HG03139 (cell line): ENCODE results near the gene ARID1B.

Experiments
- ATAC-seq: cut with Tn5 transposase; IDR thresholded peaks from one replicate; pipeline ENCODE4 v1.9.1; 2021; ENCODE audit not compliant: unreplicated experiment

Gene ARID1B

DNA sequence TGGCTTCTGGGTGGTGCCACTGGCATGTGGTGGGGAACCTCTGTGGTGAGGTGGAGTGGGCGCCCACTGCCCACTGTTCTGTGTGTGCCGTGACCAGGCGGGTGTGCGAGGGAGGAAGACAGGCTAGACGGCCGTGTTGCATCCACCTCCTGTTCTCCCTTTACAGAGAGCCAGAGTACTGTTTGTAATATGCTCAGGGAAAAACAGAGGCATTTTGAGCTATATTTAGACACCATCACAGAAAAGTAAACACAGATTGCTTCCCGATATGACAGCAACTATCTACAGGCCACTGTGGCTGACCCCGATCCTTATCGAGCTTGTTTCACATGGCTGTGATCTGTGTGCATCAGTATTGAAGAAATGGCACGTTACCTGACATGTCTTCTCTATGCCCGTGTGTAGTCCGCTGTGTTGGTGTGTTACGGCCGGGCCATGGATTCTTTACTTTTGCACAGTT lies 45.6 kb downstream of the ARID1B start:
- no peak for ATAC-seq

DNA sequence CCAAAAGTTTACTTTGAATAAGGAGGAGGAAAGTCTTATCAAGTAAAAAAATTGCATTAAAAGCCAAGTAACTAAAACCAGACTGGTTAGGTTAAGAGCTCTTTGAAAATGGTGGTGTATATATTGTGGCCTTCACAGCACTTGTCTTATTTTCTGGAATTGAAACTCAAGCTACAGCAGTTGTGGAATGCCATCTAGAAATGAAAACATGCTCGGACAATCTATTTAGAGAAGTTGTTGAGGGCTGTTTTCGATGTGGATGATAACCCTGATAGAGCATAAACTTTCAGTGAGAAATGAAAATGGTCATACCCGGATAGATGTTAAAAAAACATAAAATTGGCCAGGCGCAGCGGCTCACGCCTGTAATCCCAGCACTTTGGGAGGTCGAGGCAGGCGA lies 47.0 kb downstream of the ARID1B start:
- ATAC-seq = no peak

DNA sequence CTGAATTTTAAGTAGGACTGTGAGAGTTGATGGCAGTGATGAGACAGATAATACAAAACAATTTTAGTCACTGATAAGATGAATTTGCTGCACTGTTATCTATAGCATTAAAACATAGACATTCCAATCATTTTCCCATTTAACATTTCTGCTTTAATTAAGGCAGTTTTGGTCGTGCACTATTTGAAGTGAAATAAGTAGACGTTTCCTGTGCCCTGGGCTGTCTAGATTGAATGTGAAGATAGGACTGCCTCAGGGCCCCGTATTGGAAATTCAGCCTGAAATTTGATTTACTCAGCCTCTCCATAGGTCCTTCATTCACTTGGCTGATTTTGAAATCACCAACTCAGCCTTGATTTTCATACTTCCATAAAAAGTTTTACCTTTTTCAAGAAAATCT lies 48.3 kb downstream of the ARID1B start:
- ATAC-seq = no peak

DNA sequence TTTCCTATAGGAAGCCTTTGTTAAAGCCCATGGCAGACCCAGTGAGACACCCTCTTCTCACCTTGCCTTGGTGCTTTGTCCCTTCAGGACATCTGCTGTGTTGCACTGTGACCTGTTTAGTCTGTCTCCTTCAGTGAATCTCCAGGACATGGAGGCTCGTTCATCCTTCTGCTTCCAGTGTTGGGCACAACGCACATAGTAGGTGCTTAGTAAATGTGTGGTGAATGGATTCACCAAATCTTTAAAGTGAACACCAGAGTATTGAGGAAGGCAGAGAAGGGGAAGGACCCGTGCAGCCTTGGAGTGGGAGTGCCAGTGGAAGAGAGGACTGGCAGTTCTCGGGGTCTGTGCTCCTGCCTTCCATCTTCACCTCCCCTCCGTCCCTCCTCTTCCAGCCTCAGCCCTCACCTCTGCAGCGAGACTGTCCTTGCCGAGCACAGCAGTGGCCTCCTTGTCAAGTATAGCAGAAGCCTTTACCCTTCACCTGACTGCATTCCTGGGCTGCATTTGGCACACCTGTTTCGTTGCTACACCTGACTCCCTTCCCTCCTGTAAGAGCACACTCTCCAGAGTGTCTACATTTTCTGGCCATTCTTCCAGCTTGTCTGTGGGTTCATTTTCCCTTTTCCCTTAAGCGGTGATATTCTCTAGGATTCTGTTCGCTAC lies 49.2 kb downstream of the ARID1B start:
- no peak for ATAC-seq

DNA sequence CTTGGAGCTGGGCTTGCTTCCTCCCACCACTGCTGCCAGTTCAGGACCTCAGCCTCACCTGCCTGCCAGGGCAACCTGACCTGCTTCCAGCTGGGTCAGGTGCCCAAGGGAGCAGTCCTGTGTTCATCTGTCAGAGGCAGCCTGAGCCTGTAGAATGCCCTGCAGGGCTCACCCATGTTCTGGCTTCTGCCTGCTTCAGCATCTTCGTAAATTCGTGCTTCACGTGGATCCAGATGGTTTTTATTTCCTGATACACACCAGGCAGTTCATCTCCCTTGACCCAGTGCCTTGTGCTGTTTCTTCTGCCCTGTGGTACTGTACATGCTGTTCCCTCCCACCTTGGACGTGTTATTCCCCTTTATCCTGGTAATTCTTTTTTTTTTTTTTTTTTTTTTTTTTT lies 50.2 kb downstream of the ARID1B start:
- ATAC-seq = no peak

DNA sequence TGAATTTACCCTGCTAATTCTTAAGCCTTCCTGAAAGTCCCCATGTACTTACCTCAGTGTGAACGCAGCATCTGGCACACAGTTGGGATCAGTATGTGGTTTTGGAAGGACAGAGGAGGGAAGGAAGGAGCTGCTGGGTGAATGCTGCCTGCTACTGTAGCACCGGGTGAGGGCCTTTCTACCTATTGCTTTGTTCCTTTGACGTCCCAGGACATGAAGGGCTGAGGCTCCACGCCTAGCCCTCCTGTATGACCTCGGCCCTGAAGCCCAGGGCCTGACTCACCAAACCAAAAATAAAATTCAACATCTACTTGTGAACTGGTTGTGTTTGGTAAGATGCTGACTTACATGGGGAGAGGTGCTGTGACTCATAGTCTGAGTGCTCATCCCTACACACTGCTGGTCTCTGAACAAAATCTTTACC lies 51.1 kb downstream of the ARID1B start:
- no peak for ATAC-seq

DNA sequence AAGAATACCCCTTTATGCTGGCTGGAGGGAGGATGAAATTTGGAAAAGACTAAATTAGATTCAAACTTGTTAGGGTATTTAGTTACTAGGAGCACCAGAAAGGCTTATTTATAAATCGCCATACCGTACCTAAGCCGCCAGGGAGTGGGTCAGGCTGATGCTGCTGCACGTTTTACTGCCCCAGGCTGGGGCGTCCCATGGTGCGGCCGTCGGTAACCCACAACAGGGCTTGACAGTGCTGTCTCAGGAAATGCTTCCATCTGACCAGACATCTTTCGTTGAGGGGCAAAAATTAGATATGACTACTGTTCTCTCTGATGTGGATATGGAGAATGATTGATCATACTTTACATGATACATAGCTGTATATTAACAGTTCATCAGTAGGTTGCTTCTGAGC lies 52.9 kb downstream of the ARID1B start:
- no peak for ATAC-seq

DNA sequence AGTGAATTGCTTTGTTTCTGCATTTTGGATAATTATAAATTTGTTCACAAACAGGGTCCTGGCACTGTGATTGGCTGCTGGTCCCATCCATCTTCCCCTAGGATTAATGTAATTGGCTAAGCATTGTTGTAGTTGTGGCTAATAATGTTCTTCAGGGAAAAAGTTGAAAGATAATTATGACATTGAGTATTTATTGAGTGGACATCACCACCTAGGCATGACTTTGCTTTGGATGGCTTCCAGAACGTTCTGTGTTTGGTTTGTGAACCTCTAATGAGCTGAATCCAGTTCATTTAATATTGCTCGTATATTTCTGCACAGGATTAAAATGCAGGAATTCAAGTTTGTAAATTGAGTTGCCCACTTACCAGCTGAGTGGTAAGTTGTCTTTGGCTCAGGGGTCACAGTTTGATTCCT lies 55.1 kb downstream of the ARID1B start:
- ATAC-seq = no peak

DNA sequence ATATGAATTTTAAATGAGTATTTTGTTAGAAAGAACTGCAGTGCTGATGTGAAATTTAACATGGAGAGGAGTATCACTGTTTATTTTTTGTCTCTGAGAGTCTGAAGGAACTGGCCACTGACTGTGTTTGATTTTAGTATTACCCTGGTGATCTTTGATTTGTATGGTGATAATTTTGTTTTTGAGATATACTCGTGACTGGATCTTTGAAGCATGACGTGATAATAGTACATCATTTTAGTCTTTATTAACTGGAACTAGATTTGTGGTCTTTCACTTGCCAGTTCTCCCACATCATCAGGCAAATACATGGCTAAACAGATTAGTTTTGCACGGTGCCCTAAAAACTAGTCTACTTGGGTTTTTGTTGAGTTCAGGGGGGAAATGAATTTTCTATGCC lies 55.5 kb downstream of the ARID1B start:
- no peak for ATAC-seq

DNA sequence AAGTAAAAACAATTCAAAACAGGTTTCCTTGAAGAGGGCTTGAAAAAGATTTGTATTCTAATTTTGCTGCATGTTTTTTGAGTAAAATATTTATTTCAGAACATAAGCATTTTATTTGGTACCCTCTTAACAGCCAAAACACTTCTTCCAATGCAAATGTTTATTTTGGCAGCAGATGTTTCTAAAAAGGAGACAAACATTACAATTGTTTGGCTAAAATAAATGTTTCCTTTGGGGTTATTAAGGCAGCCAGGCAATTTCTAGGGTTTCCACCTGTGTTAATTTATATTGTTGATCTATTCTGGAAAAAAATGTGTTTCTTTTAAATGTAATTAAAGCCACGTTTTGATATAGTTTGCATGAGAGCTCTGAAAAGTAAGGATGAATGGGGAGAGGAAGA lies 56.6 kb downstream of the ARID1B start:
- no peak for ATAC-seq

DNA sequence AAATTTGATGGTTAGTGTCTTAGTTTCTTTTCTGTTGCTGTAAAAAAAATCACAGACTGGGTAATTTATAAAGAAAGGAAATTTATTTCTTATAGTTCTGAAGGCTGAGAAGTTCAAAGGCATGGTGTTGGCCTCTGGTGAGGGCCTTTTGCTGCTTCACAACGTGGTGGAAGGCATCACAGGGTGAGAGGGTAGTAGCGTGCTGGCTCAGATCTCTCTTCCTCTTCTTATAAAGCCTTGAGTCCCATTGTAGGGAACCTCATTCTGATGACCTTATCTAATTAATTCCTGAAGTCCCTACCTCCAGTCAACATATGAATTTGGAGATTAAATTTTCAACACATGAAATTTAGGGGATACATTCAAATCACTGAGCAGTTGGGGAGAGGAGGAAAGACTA lies 62.0 kb downstream of the ARID1B start:
- ATAC-seq = no peak

DNA sequence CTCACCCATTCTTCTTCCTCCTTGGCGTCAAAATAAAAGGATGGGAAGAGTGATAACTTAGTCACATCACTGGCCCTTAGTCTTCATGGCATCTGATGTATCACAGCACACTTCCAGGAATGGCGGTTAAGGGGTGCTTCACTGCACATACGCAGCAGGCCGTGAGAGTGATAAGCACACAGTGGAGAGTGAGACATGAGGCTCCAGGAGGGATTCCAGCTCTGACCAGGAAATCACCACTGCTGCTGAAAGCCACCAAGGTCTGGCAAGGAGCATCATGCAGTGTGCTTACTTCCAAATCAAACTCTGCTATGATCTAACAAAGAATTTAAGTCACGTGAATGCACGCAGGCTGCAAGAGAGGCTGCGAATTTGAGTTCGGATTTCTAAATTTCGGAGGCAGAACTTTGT lies 62.4 kb downstream of the ARID1B start:
- no peak for ATAC-seq

DNA sequence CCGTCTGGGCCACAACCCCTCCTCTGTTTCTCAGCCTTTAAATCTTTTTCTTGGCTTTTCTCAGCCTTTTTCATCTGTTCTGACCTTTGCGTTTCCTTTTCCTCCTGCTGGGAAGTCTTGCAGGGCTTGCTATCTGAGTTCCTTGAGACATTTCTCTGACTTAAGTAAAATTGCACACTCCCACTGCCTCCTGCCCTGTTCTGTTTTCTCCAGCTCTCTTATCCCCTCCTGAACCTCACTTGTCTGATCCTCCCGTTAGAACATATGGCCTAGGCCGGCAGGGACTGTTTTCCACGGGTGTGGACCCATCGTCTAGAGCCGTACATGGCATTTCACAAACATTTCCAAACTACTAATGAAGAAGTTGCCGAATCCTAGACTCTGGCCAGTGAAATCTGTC lies 63.0 kb downstream of the ARID1B start:
- ATAC-seq = no peak

DNA sequence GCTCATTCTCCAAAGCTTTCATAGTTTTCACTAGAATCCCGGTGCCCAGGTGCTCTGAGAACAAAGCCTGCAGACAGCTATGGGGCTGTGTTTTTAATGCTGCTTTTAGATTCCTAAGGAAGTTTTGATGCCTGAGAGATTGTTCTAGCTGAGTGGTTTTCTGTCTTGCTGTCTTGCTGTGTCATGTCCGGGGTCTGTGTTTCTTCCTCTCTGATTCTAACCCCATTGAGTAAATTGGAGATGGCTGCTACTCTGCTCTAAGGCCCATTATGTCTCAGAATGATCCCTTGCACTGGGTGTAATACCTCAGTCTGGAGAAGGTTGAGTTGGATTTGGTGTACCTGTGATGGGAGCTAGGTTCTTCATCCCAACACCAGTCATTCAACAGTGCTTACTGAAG lies 63.4 kb downstream of the ARID1B start:
- ATAC-seq = no peak

DNA sequence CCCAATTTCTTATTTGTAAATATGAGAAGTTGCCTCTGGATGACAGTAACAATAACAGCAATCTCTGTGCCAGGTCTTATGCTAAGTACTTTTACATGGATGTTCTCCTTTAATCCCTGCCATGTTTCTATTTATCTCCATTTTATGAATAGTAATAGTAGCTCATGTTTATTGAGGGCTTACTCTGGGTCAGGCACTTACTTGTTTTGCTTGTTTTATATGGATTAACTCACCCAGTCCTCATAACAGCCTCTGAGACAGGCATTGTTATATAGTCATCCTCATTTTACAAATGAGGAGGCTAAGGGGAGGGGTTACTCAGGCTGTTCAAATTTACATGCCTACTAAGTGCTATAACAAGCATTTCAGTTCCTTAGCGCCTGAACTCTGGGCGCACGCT lies 64.3 kb downstream of the ARID1B start:
- no peak for ATAC-seq

DNA sequence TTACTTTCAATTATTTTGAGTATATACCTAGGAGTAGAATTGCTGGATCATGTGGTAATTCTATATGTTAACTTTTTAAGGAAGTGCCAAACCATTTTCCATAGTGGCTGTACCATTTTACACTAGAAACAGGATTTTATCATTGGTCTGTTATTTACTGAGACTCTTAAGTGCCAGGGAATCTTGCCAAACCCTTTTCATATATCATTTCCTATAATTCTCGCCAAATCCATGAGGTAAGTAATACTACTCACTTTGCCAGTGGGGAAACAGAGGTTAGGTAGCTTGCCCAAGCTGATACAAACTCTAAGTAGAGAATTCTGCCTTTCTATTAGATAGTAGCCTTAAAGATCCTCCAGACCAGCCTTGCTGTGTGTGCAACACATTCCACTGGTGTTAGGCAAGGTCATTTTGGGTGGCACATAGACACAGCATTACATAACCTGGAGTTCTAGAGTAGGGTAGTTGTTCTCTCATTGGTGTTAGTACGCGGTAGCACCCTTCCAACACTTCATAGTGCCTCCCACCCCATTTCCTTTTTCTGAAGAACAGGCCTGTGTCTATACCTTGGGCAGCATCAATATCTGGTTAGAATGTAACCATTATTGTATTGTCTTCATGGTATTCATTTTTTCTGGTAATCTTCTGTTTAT lies 65.5 kb downstream of the ARID1B start:
- no peak for ATAC-seq

DNA sequence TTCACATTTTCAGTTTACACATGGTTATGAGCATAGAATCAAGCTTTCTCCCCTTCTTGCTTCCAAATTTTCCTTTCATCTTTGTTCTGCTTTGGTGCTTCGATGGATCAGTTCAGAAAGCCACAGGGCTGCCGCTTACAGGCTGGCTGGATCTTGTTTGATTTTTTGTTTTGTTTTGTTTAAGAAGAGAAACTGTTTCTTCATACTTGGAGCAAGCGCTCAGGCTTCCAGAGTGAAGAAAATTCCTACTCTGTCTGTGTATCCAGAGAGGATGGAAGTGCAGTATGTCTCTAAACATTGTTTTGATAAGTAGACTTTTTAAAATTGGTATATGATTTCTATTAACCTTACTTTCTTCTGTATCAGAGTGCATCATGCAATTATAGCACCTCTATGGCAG lies 66.9 kb downstream of the ARID1B start:
- ATAC-seq = no peak

DNA sequence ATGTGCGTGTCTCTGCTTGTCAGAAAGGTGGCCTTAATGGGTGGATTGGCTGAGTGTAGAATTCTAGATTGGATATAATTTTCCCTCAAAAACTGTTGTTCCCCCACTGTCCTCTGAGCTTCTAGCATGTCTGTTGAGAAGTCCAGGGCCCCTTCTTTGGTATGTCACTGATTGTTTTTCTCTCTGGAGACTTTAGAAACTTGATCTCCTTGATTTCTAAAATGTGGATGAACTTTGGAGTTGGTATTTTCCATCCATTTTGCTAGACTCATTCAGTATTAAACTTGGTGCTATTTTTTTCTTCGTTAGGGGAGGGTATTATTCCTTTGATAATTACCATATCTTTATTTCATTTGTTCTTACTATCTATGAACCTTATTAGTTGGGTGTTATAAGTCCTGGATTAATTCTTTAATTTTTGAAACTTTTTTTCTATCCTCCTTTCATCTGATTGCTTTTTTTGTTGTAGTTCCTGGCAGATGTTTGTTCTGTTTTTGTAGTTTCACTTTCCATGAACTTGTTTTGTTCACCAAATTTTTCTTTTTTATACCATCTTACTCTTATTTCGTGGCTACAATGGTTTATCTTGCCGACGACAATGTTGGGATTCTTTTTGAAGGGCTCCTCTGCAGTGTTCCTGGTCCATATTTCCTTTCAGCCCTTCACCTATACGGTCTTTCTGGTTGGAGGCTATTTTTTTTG lies 68.4 kb downstream of the ARID1B start:
- no peak for ATAC-seq

DNA sequence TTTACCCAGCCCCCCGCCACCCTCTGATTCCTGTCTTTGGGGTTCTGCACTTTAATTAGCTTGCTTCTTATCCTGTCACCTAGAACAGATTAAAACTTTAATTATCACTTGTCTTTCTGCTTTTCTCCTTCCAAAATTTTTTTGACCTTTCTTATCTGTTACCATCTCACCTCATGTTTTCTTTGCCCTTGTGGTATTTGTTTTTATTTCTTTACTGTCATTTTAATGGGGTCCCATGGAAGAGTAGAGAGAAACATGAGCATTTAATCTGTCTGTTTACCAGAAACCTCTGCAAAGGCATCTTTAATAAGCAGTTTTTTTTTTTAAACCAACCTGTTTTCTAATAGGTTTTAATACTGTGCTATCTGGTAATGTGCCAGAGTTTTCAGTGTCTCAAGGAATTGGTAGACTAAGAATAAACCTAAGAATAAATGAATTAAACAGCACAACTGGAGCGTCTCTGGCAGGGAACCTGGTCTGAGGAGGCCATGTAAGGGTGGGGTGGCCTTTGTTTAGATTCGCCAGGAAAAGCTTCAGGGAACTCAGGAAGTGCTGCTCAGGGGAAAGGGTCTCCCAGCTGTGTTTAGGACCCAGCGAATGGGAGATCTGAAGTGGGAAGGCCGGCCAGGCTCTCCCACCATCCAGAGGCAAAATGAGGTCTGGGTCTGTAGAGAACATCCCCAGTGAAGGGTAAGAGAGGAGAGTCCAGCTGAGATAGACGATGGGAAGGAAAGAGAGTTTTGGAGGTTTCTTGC lies 69.8 kb downstream of the ARID1B start:
- no peak for ATAC-seq

DNA sequence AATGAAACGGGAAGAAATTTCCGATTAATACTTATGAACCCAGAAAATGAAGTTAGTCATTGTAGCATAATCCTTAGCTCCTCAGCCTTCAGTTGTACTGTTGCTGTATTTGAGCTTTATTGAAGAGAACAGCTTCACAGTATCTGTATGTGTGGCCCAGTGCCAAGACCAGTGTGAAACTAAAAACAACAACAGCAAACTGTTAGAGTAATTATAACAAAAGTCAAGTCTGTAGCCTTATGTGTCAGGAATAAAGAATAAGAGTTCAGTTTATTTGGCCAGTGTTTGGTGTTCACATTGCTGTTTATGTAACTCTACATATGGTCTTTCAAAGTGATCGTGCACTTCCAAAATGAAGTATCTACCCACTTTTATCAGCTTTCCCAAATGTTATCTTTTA lies 70.9 kb downstream of the ARID1B start:
- ATAC-seq = no peak

DNA sequence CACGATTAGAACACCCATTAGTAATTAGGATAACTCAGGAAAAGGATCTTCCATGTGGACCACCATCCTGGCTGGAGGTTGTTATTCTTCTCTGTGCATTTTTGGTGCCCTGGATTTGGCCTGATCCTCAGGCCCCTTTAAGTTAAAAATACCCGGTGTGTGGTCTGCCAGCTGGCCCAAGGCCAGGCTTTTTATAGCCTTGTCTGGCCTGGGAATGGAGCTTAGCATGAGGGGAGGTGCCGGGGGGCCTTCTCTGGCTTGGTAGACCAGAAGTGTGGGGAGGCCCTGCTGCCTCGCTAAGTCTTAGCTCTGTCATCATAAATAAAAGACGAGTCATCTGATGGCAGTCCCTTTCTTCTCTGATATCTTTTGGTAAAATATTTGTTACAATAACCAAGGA lies 71.4 kb downstream of the ARID1B start:
- ATAC-seq = no peak

DNA sequence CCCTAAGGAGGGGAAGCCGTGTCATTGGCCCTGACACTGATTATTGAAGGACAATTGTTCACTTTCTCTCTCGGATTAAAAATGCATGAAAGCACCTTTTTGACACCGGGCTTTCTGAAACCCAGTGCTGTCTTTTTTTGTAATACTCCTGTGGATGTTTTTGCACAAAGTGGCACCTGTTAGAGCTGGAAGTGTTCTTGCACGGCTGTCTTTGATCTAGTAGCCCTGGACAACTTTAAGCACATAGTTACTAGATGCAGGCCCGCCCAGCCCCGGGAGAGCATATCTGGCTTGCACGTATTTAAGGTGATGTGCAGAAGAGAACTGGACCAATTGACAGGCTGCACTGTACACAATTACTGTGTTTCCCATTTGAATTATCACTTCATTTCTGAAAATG lies 72.6 kb downstream of the ARID1B start:
- no peak for ATAC-seq
